Activated CD4-positive, alpha-beta T cell treated with anti-CD3 and anti-CD28 coated beads for 36 hours (primary cell): Measurements from ENCODE around the gene LRBA. TPM values are rescaled to one million over a fixed set of nuclear protein-coding genes. Genes with fewer than 3 reads are reported as not detected.

Experiments
- ATAC-seq: fragments of 200-7000 bp; cut with Tn5 transposase; one replicate; pipeline ENCODE4 v1.10.0; 2021; ENCODE audit warnings: mild to moderate bottlenecking, moderate library complexity
- CTCF ChIA-PET: fragments of 350-600 bp; sonication (Branson Sonifier 250); formaldehyde crosslinking; loops from one replicate; lab custom pipeline; 2021; ENCODE audit warnings: antibody characterized with exemption; lab: Charles Lee
- POLR2A ChIA-PET: fragments of 350-600 bp; sonication (Branson Sonifier 250); formaldehyde crosslinking; loops from one replicate; lab custom pipeline; 2021; ENCODE audit warnings: antibody characterized with exemption, inconsistent platforms; lab: Charles Lee
- DNase-seq: peaks from one replicate; pipeline ENCODE4 v3.0.0-alpha.2; 2020
- H3K27ac Mint-ChIP-seq: one replicate; pipeline ENCODE4 v1.8.0; 2021; ENCODE audit warnings: mixed read lengths
- H3K27me3 Mint-ChIP-seq: one replicate; pipeline ENCODE4 v1.8.0; 2021; ENCODE audit warnings: mixed read lengths
- H3K36me3 Mint-ChIP-seq: one replicate; pipeline ENCODE4 v1.8.0; 2021; ENCODE audit warnings: low read depth, mixed read lengths
- H3K4me1 Mint-ChIP-seq: one replicate; pipeline ENCODE4 v1.8.0; 2021; ENCODE audit warnings: mixed read lengths
- H3K4me3 Mint-ChIP-seq: one replicate; pipeline ENCODE4 v1.8.0; 2021; ENCODE audit warnings: mild to moderate bottlenecking, moderate library complexity, mixed read lengths
- H3K9me3 Mint-ChIP-seq: one replicate; pipeline ENCODE4 v1.8.0; 2021; ENCODE audit warnings: low read depth, mixed read lengths
- intact Hi-C, 2 experiments: fragments of 100-400 bp; cut with DNase I in 1 of 2; cut with micrococcal nuclease in 1 of 2; formaldehyde crosslinking; loops; one replicate each; pipeline versions ENCODE4 v1.14.2 to v1.15.1; 2022 to 2024; cut with DNase I, micrococcal nuclease
- total RNA-seq, 2 experiments: library from RNA; stranded (reverse); gene quantifications; one replicate each; pipeline ENCODE4 v1.2.3, GENCODE V29; 2021

LRBA gene
- total RNA-seq, 2 experiments from 2014 or later: 56.6 to 59.2 TPM

DNA sequence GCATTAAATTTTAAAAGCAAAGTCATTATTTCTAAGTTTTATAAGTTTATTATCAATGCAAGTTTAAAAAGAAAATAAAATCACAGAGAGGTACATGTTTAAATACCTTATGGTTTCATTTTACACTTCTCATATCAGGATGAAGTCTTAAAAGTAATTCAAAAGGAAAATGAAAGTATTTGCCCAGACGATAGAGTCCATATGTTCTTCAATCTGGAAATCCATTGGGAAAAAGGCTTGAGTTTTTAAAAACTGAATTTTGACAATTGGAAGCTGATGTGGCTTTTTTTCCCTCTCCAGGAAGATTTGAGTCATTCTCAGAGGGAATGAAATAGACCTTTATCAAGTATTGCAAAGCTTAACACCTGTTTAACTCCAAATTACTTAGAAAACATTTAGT, 396.0 kb downstream of the LRBA start:
- intact Hi-C loops: no loop called here
- peaks cover 1% of the 10 kb centered on the region for H3K9me3 Mint-ChIP-seq
- DNase-seq (no peak), ATAC-seq (no peak)
- H3K36me3 Mint-ChIP-seq: peaks cover 13% of the 10 kb centered on the region
- H3K27ac Mint-ChIP-seq: no peak overlapping the region
- POLR2A ChIA-PET: no interaction called here
- no peaks in the 10 kb centered on the region for H3K27me3 Mint-ChIP-seq
- CTCF ChIA-PET: no interaction called here
- H3K4me1 Mint-ChIP-seq: no peaks in the 10 kb centered on the region
- H3K4me3 Mint-ChIP-seq: no peak overlapping the region

DNA sequence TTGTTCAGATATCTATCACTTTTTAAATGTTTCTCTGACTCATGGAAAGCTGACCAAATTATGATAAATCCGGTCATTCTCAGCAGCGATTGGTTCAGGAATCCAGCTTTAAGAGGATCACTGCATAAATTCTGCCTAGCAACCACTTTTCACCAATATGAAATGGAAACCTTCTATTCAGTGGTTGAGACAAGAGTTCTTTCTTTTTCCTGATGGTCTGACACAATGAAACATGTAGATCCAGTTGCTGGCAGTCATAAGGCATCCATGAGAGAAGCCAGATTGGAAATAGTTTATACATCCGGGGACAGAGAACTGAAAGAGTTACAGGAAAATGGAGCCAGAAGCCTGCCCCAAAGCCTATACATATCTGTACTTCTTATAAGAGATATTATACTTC, 406.0 kb downstream of the LRBA start:
- intact Hi-C loops: no loop called here
- H3K4me3 Mint-ChIP-seq: no peak overlapping the region
- H3K9me3 Mint-ChIP-seq: no peaks in the 10 kb centered on the region
- H3K4me1 Mint-ChIP-seq: no peaks in the 10 kb centered on the region
- ChIA-PET CTCF (no interaction called here), POLR2A (no interaction called here)
- DNase-seq (no peak), ATAC-seq (no peak)
- H3K27me3 Mint-ChIP-seq: no peaks in the 10 kb centered on the region
- no peak overlapping the region for H3K27ac Mint-ChIP-seq
- peaks cover 2% of the 10 kb centered on the region for H3K36me3 Mint-ChIP-seq

GRCh38 chr4:150600812-150601445, 414.2 kb downstream of the LRBA start:
- no peaks in the 10 kb centered on the region for H3K4me1 Mint-ChIP-seq
- peaks cover 12% of the 10 kb centered on the region for H3K36me3 Mint-ChIP-seq

DNA sequence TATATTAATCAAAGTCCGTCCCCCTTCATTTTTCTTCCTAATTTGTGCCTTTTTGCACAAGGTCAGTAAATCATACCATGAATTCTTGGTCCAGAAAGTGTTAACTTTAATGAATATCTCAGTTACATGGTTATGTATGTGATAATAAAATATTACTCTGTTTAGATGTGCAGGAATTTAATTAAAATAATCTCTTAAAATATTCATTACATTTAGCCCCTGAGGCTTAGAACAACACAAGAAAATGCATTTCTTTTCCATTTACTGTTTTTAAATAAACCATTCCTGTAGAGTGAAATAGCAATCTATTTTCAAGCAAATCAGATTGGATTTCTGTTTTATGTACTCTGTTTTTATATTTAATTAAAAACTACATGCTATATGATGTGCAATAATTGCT, 415.5 kb downstream of the LRBA start:
- Mint-ChIP-seq H3K4me3 (no peak overlapping the region), H3K27me3 (no peaks in the 10 kb centered on the region), H3K27ac (no peak overlapping the region), H3K36me3 (peaks cover 12% of the 10 kb centered on the region), H3K9me3 (no peaks in the 10 kb centered on the region), H3K4me1 (no peaks in the 10 kb centered on the region)
- DNase-seq (no peak), ATAC-seq (no peak)
- CTCF ChIA-PET: interaction anchor here (0.6 kb wide), 1 partner anchor 15 kb away, joined by 3 read pairs; no protein-coding TSS in a partner anchor
- POLR2A ChIA-PET: no interaction called here
- intact Hi-C loops: no loop called here

More at GRCh38 chr4:150600812-150601445, 414.2 kb downstream of the LRBA start:
- Mint-ChIP-seq H3K27ac (no peak overlapping the region), H3K27me3 (no peaks in the 10 kb centered on the region), H3K9me3 (no peaks in the 10 kb centered on the region), H3K4me3 (no peak overlapping the region)
- intact Hi-C loops: no loop called here
- ChIA-PET POLR2A (no interaction called here), CTCF (interaction anchor here (1.0 kb wide), 1 partner anchor 10 kb away, joined by 3 read pairs; no protein-coding TSS in a partner anchor)
- no peak for ATAC-seq
- no peak for DNase-seq

GRCh38 chr4:150598909-150599308, 416.2 kb downstream of the LRBA start:
- intact Hi-C loops: no loop called here
- Mint-ChIP-seq H3K36me3 (peaks cover 12% of the 10 kb centered on the region), H3K4me1 (no peaks in the 10 kb centered on the region), H3K27me3 (no peaks in the 10 kb centered on the region), H3K9me3 (no peaks in the 10 kb centered on the region), H3K4me3 (no peak overlapping the region), H3K27ac (no peak overlapping the region)
- POLR2A ChIA-PET: no interaction called here
- CTCF ChIA-PET: no interaction called here
- ATAC-seq (no peak), DNase-seq (no peak)

DNA sequence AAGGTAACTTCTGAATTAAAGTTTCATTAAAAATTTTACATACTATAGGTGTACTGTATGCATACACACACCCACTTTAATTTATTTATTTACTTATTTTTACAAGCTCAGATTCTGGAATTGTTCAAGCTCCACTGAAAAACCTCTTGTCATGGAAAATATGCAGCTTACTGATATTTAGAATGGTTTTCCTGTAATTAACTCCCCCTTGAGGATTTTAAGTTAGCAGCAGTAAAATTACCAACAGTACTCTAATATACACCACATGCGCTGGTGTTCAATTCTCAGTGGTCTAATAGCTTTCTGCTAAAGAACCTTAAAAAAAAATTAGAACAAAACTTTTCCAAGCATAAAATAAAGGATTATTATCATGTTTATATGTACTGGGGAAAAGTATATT, 421.1 kb downstream of the LRBA start:
- ChIA-PET CTCF (interaction anchor here (0.9 to 1.4 kb wide), 4 partner anchors 9 to 298 kb away, joined by 3 to 4 read pairs (median 4); no protein-coding TSS in a partner anchor), POLR2A (no interaction called here)
- ATAC-seq: no peak
- Mint-ChIP-seq H3K27me3 (no peaks in the 10 kb centered on the region), H3K36me3 (peaks cover 10% of the 10 kb centered on the region), H3K27ac (no peak overlapping the region), H3K4me1 (no peaks in the 10 kb centered on the region), H3K4me3 (no peak overlapping the region), H3K9me3 (no peaks in the 10 kb centered on the region)
- intact Hi-C loops: no loop called here
- DNase-seq: no peak

DNA sequence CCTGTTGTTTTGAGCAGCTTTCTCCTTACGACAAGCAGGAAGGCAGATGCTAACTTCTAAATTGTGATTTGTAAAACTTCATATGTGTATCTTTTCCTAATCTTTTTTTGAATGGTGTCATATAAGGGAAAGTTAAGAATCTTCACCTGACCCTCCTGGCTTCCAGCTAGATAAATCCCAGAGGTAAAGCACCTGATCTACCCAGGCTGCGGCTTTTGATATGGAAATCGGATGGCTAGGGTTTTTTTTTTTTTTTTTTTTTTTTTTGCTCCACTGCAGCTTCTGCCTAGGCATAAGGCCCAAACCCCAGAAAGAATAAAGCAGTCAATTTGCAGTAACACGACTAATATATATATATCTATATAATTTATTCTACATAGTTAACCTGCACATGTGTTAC, 423.2 kb downstream of the LRBA start:
- Mint-ChIP-seq H3K36me3 (peaks cover 5% of the 10 kb centered on the region), H3K9me3 (no peaks in the 10 kb centered on the region), H3K4me1 (no peaks in the 10 kb centered on the region), H3K27me3 (no peaks in the 10 kb centered on the region), H3K27ac (no peak overlapping the region), H3K4me3 (no peak overlapping the region)
- intact Hi-C loops: no loop called here
- ChIA-PET CTCF (interaction anchor here (1.0 kb wide), 1 partner anchor 14 kb away, joined by 3 read pairs; no protein-coding TSS in a partner anchor), POLR2A (no interaction called here)
- ATAC-seq (no peak), DNase-seq (no peak)

DNA sequence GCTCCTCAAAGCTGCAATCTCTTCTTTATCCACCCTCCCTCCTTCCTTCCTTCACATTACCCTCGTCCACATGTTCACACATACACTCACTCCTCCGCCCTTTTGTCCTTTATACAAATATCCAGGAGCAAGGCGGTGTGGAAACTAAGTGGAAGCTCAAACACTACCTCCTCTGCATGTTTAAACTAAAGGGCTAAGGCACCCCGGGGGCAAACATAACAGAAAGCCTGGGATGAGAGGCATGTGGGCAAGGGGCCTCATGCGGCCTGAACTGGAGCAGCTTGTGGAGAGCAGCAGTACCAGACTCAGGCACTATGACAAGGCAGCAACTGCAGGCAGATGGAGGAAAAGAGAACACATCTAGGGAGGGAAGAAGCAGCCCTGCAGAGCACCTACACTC, 423.7 kb downstream of the LRBA start:
- intact Hi-C loops: no loop called here
- ChIA-PET POLR2A (no interaction called here), CTCF (interaction anchor here (0.7 kb wide), 1 partner anchor 278 kb away, joined by 3 read pairs; no protein-coding TSS in a partner anchor)
- ATAC-seq (no peak), DNase-seq (no peak)
- H3K27ac Mint-ChIP-seq: no peak overlapping the region
- no peak overlapping the region for H3K4me3 Mint-ChIP-seq
- H3K36me3 Mint-ChIP-seq: peaks cover 5% of the 10 kb centered on the region
- H3K4me1 Mint-ChIP-seq: no peaks in the 10 kb centered on the region
- H3K9me3 Mint-ChIP-seq: no peaks in the 10 kb centered on the region
- no peaks in the 10 kb centered on the region for H3K27me3 Mint-ChIP-seq

GRCh38 chr4:150590631-150591030, 424.5 kb downstream of the LRBA start:
- H3K27ac Mint-ChIP-seq: no peak overlapping the region
- POLR2A ChIA-PET: no interaction called here
- no peak overlapping the region for H3K4me3 Mint-ChIP-seq
- no peaks in the 10 kb centered on the region for H3K9me3 Mint-ChIP-seq
- intact Hi-C loops: no loop called here
- peaks cover 10% of the 10 kb centered on the region for H3K36me3 Mint-ChIP-seq
- H3K27me3 Mint-ChIP-seq: no peaks in the 10 kb centered on the region
- no peak for ATAC-seq
- no peaks in the 10 kb centered on the region for H3K4me1 Mint-ChIP-seq
- CTCF ChIA-PET: interaction anchor here (1.2 kb wide), 1 partner anchor 10 kb away, joined by 3 read pairs; no protein-coding TSS in a partner anchor
- no peak for DNase-seq

DNA sequence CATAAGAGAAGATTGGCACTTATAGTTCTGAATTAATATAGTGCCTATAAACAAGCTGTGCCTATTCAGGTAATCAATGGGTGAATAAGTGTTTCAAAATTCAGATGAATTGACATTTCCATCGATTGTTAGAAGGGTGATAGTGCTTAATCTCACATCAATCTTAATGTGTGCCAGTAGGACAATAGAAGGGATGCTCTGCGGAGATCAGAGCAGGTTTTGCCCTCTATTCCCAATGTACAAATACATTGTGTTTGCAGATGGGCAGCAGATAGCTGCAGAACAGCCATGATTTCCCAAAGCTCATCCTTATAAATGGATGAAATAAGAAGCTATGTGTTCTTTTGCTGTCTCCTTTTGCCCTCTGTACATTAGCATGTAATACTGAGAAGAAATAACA, 425.9 kb downstream of the LRBA start:
- POLR2A ChIA-PET: no interaction called here
- Mint-ChIP-seq H3K9me3 (no peaks in the 10 kb centered on the region), H3K27me3 (no peaks in the 10 kb centered on the region), H3K36me3 (peaks cover 15% of the 10 kb centered on the region), H3K4me1 (no peaks in the 10 kb centered on the region), H3K4me3 (no peak overlapping the region), H3K27ac (no peak overlapping the region)
- intact Hi-C loops: no loop called here
- CTCF ChIA-PET: no interaction called here
- ATAC-seq (no peak), DNase-seq (no peak)

DNA sequence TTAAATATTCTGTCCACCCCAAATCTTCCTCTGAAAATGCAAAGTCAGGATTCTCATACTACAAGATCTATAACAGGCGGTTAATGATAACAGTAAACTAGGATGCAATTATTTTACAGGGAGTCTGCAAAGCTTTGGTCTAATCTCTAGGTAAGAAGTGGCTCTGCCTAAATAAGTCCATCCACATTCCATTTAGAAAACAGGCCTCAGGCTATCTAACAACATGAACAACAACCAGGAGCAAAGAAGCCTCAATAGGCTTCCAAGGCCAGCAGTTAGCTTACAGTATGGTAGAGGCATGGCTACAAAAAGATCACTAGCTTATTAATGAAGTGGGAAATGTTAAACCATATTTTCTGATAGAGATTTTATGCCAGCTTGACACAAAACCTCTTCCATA, 426.8 kb downstream of the LRBA start:
- Mint-ChIP-seq H3K9me3 (no peaks in the 10 kb centered on the region), H3K27me3 (no peaks in the 10 kb centered on the region), H3K4me3 (no peak overlapping the region), H3K4me1 (no peaks in the 10 kb centered on the region), H3K27ac (no peak overlapping the region), H3K36me3 (peaks cover 23% of the 10 kb centered on the region)
- intact Hi-C loops: no loop called here
- ChIA-PET POLR2A (no interaction called here), CTCF (interaction anchor here (1.0 to 1.2 kb wide), 2 partner anchors 12 to 161 kb away, joined by 3 to 4 read pairs; no protein-coding TSS in a partner anchor)
- ATAC-seq: no peak
- DNase-seq: no peak

- Mint-ChIP-seq H3K27ac (no peak overlapping the region), H3K4me3 (no peak overlapping the region), H3K9me3 (no peaks in the 10 kb centered on the region), H3K36me3 (peaks cover 41% of the 10 kb centered on the region), H3K4me1 (no peaks in the 10 kb centered on the region), H3K27me3 (no peaks in the 10 kb centered on the region)
- intact Hi-C loops: no loop called here
- ChIA-PET POLR2A (no interaction called here), CTCF (no interaction called here)
- no peak for ATAC-seq
- no peak for DNase-seq
Observed at GRCh38 chr4:150586162-150586810, 428.8 kb downstream of the LRBA start.
